Measurements from ENCODE around the gene SHLD2.
"Not testable (repeated sequence)": the region's sequence is repeated elsewhere in the genome, so short reads cannot be mapped to it uniquely, and the experiment has no call there.

The SHLD2 gene

DNA sequence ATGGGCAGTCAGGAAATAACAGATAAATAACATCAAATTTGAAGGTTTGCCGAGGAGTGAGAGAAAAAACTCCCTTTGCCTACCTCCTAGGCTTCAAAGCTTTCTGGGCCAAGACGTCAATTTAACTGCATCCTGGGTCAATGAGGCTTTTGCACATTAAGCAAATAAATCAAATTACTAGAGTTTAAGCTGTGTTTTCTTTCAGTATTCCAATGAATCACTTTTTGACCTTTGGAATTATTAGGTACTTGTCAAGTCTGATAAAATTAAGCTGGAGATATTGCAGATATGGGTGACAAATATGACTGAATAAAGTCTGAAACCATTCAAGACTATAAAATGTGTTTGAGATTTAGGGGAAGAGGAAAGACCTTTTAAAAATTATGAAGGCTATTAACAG, 22.6 kb upstream of the SHLD2 start:
- Mint-ChIP-seq H3K4me1 (ENCODE audit: low read depth) (peaks cover 4% of the 10 kb centered on the region), H3K27me3 (ENCODE audit: low read depth) (no peaks in the 10 kb centered on the region)

DNA sequence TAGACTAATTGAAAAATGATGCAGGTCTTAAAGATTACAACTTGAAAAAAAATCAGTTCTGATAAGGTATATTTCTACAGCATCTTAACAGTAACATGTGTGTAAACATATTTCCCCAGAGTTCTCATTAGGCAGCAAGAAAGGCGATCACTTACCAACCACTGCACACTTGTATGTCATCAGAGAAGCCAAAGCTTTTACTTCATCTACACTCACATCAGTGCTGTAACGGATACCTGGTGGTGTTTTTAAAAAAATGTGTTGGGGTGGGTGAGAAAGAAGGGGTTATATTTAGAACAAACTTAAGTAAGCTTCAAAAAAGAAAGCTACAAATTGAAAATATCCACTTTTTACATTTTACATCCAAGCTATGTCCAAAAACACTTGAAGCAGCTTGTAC, 18.6 kb upstream of the SHLD2 start:
- H3K27me3 Mint-ChIP-seq (ENCODE audit: low read depth); H3K4me3 Mint-ChIP-seq; H3K27ac Mint-ChIP-seq; H3K9me3 Mint-ChIP-seq; H3K4me1 Mint-ChIP-seq (ENCODE audit: low read depth): not testable (repeated sequence)
- H3K36me3 Mint-ChIP-seq (ENCODE audit: low read depth), result peaks cover 14% of the 10 kb centered on the region

More for the DNA sequence above, 22.6 kb upstream of the SHLD2 start:
- H3K27ac Mint-ChIP-seq, result no peak overlapping the region
- H3K36me3 Mint-ChIP-seq (ENCODE audit: low read depth), result peaks cover 26% of the 10 kb centered on the region
- H3K4me3 Mint-ChIP-seq, result no peak overlapping the region
- no peaks in the 10 kb centered on the region for H3K9me3 Mint-ChIP-seq

DNA sequence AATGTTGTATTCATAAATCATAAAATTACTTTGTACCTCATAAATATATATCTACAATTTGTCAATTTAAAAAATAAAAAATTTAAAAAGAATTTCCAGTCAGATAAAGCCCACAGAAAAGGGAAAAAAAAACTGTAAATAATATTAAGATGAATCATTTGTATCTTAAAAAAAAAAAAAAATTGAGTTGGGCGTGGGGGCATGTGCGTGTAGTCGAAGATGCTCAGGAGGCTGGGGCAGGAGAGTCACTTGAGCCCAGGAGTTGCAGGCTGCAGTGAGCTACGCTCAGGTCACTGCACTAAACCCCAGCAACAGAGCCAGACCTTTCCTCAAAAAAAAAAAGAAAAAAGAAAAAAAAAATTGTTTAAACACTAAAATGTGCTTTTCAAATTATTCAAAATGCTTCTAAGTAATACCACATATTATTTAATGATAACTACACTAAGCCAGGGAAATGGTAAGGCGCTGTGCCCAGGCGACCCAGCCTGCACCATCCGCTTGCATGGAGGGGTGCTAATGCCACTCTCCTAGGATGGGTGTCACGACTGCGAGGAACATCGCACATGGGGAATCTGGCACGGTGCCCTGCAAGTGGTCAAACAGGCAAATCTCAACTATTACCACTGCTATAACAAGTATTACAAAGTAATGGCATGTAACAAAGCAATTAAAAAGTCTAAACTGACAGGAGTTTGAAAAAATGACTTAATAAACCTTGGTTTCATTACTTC, 15.7 kb upstream of the SHLD2 start:
- Mint-ChIP-seq H3K36me3 (ENCODE audit: low read depth) (peaks cover 4% of the 10 kb centered on the region), H3K9me3 (no peaks in the 10 kb centered on the region), H3K27ac (no peak overlapping the region), H3K4me3 (no peak overlapping the region), H3K4me1 (ENCODE audit: low read depth) (peaks cover 28% of the 10 kb centered on the region), H3K27me3 (ENCODE audit: low read depth) (no peaks in the 10 kb centered on the region)

DNA sequence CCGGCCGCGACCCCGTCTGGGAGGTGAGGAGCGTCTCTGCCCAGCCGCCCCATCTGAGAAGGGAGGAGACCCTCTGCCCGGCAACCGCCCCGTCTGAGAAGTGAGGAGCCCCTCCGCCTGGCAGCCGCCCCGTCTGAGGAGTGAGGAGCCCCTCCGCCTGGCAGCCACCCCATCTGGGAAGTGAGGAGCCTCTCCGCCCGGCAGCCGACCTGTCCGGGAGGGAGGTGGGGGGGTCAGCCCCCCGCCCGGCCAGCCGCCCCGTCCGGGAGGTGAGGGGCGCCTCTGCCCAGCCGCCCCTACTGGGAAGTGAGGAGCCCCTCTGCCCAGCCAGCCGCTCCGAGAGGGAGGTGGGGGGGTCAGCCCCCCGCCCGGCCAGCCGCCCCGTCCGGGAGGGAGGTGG, 14.4 kb upstream of the SHLD2 start:
- H3K36me3 Mint-ChIP-seq (ENCODE audit: low read depth); H3K27me3 Mint-ChIP-seq (ENCODE audit: low read depth); H3K4me3 Mint-ChIP-seq; H3K27ac Mint-ChIP-seq; H3K9me3 Mint-ChIP-seq: not testable (repeated sequence)
- H3K4me1 Mint-ChIP-seq (ENCODE audit: low read depth), result peaks cover 36% of the 10 kb centered on the region

DNA sequence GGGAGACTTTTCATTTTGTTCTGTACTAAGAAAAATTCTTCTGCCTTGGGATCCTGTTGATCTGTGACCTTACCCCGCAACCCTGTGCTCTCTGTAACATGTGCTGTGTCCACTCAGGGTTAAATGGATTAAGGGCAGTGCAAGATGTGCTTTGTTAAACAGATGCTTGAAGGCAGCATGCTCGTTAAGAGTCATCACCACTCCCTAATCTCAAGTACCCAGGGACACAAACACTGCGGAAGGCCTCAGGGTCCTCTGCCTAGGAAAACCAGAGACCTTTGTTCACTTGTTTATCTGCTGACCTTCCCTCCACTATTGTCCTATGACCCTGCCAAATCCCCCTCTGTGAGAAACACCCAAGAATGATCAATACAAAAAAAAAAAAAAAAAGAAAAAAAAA, 13.4 kb upstream of the SHLD2 start:
- not testable (repeated sequence) for H3K27ac Mint-ChIP-seq; H3K4me3 Mint-ChIP-seq; H3K27me3 Mint-ChIP-seq (ENCODE audit: low read depth); H3K9me3 Mint-ChIP-seq
- peaks cover 11% of the 10 kb centered on the region for H3K36me3 Mint-ChIP-seq (ENCODE audit: low read depth)
- peaks cover 38% of the 10 kb centered on the region for H3K4me1 Mint-ChIP-seq (ENCODE audit: low read depth)

DNA sequence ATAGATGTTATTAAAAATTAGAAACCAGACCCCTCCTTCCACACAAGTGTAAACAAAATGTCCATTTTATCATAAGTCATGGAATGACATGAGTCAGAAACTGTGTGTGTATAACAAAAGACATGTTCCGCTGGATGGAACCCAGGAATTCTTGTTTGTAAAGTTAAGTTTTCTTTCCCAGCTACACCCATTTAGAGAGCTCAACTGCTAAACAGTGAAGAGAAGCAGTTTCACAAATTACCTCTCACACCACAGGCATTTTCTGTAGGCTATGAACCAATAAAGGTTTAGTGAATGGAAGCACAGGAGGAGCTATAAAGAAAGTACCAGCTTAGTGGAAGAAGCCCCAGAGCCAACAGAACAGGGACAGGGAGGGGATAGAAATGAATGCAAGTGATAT, 12.8 kb upstream of the SHLD2 start:
- H3K27ac Mint-ChIP-seq, result peak overlapping the region; percentile 71
- H3K4me1 Mint-ChIP-seq (ENCODE audit: low read depth), result peaks cover 39% of the 10 kb centered on the region
- H3K4me3 Mint-ChIP-seq; H3K27me3 Mint-ChIP-seq (ENCODE audit: low read depth); H3K9me3 Mint-ChIP-seq: not testable (repeated sequence)
- peaks cover 14% of the 10 kb centered on the region for H3K36me3 Mint-ChIP-seq (ENCODE audit: low read depth)

DNA sequence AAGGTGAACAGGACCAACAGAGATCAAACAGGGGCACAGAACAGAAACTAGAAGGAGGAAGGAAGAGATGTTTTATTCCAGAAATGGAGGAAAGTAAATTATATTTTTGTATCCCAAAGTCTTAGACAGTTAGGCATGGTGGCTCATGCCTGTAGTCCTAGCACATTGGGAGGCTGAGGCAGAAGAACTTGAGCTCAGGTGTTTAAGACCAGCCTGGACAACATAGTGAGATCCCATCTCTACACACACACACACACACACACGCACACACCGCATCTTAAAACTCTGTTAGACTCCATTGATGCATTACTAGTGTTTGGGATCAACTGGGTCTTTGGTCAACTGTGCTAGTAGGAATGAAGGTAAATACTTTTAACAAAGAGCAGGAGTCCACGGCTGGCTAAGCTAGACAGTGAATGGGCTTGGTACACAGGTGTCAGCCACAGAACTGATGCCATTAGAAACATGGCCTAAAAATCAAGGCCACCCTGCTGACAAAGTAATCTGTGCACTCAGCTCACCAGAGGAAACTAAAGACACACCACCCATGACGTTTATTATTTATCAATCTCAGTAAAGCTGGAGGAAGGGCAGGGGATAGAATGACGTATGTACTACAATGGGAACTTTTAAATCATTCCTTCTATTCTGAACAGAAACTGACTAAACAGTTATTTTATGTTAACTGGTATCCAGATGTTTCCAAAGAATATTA, 11.3 kb upstream of the SHLD2 start:
- not testable (repeated sequence) for H3K4me3 Mint-ChIP-seq; H3K9me3 Mint-ChIP-seq; H3K27me3 Mint-ChIP-seq (ENCODE audit: low read depth)
- peaks cover 41% of the 10 kb centered on the region for H3K4me1 Mint-ChIP-seq (ENCODE audit: low read depth)
- H3K27ac Mint-ChIP-seq, result peak overlapping the region; percentile 86
- H3K36me3 Mint-ChIP-seq (ENCODE audit: low read depth), result peaks cover 19% of the 10 kb centered on the region

DNA sequence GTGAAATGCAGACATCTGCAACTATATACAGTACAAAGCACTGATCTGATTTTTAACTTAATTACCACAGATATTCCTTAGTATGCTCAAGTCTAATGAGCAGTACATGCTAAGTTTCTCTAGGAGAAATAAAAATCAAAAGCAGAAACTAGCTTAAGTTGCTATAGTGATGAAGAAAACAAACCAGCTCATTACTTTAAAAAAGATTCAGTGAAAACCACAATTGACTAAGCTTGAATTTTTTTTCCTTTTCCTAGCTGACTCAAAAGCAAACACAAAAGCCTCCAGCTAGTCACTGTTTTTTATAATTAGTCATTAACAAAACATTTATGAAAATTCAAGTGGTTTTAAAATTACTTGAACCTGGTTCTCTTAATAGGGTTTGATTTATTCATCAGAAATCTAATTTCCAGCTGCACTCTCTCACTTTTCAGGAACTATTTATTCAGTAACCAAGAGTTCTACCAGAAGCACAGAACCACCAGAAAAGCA, 10.7 kb upstream of the SHLD2 start:
- not testable (repeated sequence) for H3K9me3 Mint-ChIP-seq; H3K4me3 Mint-ChIP-seq; H3K27me3 Mint-ChIP-seq (ENCODE audit: low read depth)
- Mint-ChIP-seq H3K27ac (peak overlapping the region; percentile 86), H3K4me1 (ENCODE audit: low read depth) (peaks cover 42% of the 10 kb centered on the region), H3K36me3 (ENCODE audit: low read depth) (peaks cover 20% of the 10 kb centered on the region)

DNA sequence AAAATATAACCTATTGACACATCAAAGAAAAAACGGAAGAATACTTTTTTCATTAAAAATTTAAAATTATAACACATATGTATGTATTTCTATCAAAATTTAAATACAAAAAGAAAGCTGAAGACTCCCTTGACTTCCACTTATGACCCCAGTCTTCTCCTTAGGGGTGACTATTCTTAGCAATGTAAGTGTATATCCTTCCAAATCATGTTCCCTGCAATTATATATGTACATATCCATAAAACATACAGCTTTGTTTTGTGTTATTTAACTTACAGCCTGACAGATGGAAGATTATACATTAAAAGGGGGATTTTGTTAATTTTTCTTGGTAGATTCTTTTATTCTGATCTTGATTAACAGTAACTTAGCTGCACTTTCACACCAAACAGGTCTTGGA, 9.5 kb upstream of the SHLD2 start:
- H3K27me3 Mint-ChIP-seq (ENCODE audit: low read depth), result no peaks in the 10 kb centered on the region
- peaks cover 52% of the 10 kb centered on the region for H3K4me1 Mint-ChIP-seq (ENCODE audit: low read depth)
- H3K36me3 Mint-ChIP-seq (ENCODE audit: low read depth), result peaks cover 30% of the 10 kb centered on the region
- H3K4me3 Mint-ChIP-seq, result no peak overlapping the region
- H3K9me3 Mint-ChIP-seq, result no peaks in the 10 kb centered on the region
- no peak overlapping the region for H3K27ac Mint-ChIP-seq

DNA sequence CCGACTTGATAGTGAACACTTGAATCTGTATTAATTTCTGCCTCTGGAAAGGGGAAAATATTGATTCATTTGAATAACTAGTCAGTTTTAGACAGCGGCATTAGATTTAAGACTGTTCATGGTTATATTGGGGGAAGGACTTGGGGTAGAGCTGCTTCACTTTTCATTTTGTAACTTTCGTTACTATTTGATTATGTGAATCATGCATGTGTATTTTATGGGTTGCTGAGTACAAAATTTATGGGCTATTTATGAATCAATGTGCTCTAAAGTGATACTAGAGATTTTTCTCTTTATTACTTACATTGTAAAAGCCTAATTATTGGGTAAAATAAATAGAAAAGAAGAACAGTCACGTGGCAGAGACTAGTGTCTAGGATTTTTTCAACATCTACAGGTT, 5.3 kb upstream of the SHLD2 start:
- H3K9me3 Mint-ChIP-seq, result no peaks in the 10 kb centered on the region
- no peak overlapping the region for H3K27ac Mint-ChIP-seq
- no peak overlapping the region for H3K4me3 Mint-ChIP-seq
- peaks cover 58% of the 10 kb centered on the region for H3K4me1 Mint-ChIP-seq (ENCODE audit: low read depth)
- H3K36me3 Mint-ChIP-seq (ENCODE audit: low read depth), result peaks cover 37% of the 10 kb centered on the region
- H3K27me3 Mint-ChIP-seq (ENCODE audit: low read depth), result no peaks in the 10 kb centered on the region

DNA sequence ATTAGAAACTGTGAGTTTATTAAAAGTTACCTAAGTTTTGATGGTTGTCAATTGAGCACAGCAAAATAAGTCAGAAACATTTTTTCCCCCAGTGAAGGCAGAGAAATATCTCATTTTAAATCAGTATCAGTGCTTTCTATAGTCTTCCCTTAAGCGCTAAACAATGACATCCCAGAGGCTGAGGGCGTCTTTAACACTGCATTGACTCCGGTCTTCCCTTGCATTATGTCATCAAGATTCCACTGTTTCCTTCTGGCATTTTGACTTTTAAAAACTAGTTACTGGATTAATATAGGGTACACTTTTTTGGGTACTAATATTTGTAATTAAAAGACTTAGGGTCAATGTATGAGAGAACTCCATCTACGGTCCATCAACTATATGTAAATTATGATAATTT, 4.2 kb upstream of the SHLD2 start:
- no peak overlapping the region for H3K4me3 Mint-ChIP-seq
- peaks cover 55% of the 10 kb centered on the region for H3K4me1 Mint-ChIP-seq (ENCODE audit: low read depth)
- no peak overlapping the region for H3K27ac Mint-ChIP-seq
- H3K36me3 Mint-ChIP-seq (ENCODE audit: low read depth), result peaks cover 34% of the 10 kb centered on the region
- H3K27me3 Mint-ChIP-seq (ENCODE audit: low read depth), result no peaks in the 10 kb centered on the region
- H3K9me3 Mint-ChIP-seq, result no peaks in the 10 kb centered on the region

DNA sequence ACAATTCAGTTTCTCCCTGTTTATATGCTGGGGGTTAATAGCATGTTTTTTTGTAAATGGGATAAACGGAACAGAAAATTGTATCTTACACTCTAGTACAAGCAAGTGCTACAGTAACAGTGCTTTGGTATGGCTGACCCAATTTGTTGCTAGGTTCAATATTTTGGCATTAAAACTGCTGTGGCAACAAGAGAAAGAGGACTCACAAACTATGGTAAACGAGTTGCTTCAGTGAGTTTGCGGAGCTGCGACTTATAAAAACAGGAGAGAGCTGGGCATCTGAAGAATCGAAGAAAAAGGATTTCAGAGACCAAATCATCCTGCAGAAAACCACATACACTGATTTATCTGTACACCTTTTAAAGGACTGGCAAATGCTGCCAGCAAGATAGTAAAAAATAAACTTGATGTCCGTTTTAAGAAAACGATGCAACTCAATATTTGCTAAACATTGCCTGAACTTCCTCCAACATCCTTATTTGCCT, 2.6 kb upstream of the SHLD2 start:
- Mint-ChIP-seq H3K27me3 (ENCODE audit: low read depth) (no peaks in the 10 kb centered on the region), H3K9me3 (no peaks in the 10 kb centered on the region), H3K27ac (peak overlapping the region; percentile 95), H3K4me3 (peak overlapping the region; percentile 92), H3K36me3 (ENCODE audit: low read depth) (peaks cover 31% of the 10 kb centered on the region), H3K4me1 (ENCODE audit: low read depth) (peaks cover 49% of the 10 kb centered on the region)

DNA sequence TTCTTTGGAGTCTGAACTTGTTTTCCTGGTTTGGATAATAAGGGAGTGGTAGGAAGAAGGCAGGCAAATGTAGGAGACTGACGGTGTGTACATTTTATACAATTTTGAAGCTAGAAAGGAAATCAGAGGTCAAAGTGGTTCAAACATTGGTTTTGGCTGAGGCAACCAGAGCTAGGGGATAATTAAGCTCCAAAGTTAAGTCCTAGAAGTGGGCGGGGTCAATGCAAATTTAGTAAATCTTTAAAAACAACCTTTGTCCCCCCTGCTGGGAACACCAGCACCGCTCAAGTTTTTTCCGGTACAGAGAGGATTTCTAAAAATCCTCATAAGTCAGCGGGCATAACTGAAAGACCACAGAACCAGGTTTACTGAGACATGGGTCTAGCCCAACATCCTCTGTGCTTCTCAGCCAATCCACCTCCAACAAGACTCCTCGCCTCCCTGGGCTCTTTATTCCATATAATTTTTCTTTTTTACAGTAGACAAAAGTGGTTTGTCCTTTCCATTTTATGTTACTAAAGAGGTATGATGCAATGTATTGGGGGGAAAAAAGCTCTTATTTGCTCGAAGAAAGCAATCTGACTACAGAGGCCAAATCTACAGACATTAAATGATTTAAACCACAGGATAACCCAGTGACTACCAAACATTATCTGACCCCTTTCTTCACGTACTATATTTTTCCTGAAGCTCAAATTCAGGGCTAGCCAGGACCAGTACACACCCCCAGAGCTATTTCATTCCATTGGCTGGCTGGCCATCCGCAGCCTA, 2.0 kb upstream of the SHLD2 start:
- Mint-ChIP-seq H3K4me1 (ENCODE audit: low read depth) (peaks cover 50% of the 10 kb centered on the region), H3K9me3 (no peaks in the 10 kb centered on the region)

DNA sequence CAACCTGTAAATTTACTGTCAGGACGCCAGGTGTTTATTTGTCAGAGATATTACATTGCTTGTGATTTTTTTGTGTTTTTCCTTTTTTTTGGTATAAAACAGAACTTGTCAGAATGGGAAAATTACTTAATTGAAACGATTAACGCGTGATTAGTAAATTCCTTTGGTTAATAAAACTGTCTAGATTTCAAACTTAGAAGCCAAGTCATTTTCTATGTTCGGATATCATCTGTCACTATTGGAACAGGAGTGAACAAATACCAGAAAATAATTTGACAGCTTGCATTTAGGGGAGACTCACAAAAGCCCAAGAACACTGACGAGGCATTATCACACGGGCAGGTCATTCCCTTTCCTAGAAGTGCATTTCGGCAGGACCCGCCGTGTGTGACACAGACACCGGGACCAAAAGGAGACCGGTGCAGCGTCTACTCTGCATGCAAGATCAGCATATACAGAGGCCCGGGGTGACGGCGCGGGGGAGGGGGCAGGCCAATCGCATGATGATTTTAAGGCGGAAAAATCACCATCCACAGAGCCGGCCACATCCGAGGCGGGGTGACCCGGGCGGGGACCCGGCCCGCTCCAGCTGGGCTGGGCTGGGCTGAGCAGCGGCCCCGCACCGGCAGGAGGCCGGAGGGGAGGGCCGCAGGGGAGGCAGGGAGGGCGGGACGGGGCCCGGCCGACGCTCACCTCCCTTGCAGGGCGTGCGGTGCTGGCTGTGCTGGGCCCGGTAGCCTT, 1.2 kb upstream of the SHLD2 start:
- H3K9me3 Mint-ChIP-seq, result no peaks in the 10 kb centered on the region
- H3K4me3 Mint-ChIP-seq, result peak overlapping the region; percentile 92
- peaks cover 47% of the 10 kb centered on the region for H3K4me1 Mint-ChIP-seq (ENCODE audit: low read depth)
- H3K27me3 Mint-ChIP-seq (ENCODE audit: low read depth), result no peaks in the 10 kb centered on the region
- peaks cover 29% of the 10 kb centered on the region for H3K36me3 Mint-ChIP-seq (ENCODE audit: low read depth)
- peak overlapping the region; percentile 96 for H3K27ac Mint-ChIP-seq

More for the DNA sequence above, 2.0 kb upstream of the SHLD2 start:
- Mint-ChIP-seq H3K27ac (peak overlapping the region; percentile 95), H3K27me3 (ENCODE audit: low read depth) (no peaks in the 10 kb centered on the region), H3K4me3 (peak overlapping the region; percentile 92), H3K36me3 (ENCODE audit: low read depth) (peaks cover 31% of the 10 kb centered on the region)

Measured in T-helper 1 cell treated with Interleukin-12 subunit alpha and Interleukin-12 subunit beta and Interleukin-4 antibody, amounts not matched to agents 30 μg/mL and 1 μg/mL, for 36 hours (primary cell).